Suprapubic skin (tissue), 4 donors: Measurements from ENCODE around the gene PIKFYVE.

Experiments
- CTCF ChIP-seq, 2 donors: fragments of 200-600 bp in 1 of 2; fragments of 450-650 bp in 1 of 2; sonication (generic) in 1 of 2; IDR thresholded peaks; one replicate each; pipeline ENCODE4 v1.5.1; 2016 to 2019; ENCODE audit warnings: antibody characterized with exemption in 2 of 2, mild to moderate bottlenecking in 1 of 2, moderate library complexity in 1 of 2
- EP300 ChIP-seq: sonication (generic); formaldehyde crosslinking; IDR thresholded peaks from one replicate; pipeline ENCODE4 v1.6.1; 2017; ENCODE audit warnings: antibody characterized with exemption
- POLR2A ChIP-seq, 2 donors: fragments of 450-650 bp; IDR thresholded peaks; one replicate each; pipeline ENCODE4 v1.6.1; 2017; ENCODE audit warnings: antibody characterized with exemption in 2 of 2, mild to moderate bottlenecking in 2 of 2, moderate library complexity in 2 of 2
- POLR2AphosphoS5 ChIP-seq, 3 donors: sonication (generic); formaldehyde crosslinking; IDR thresholded peaks; one replicate each; pipeline ENCODE4 v1.6.1; 2017; ENCODE audit warnings: antibody characterized with exemption in 3 of 3

GRCh38 chr2:208265801-208266552, at the start of gene PIKFYVE:
- peak in 1 of 2 donors; percentile 57 for TF ChIP-seq POLR2A (IDR thresholded peaks at IDR 0.05)
- TF ChIP-seq CTCF (IDR thresholded peaks at IDR 0.05) = no peak
- TF ChIP-seq POLR2AphosphoS5 (IDR thresholded peaks at IDR 0.05) = peak in 1 of 3 donors; percentile 36
- peak; percentile 62 for TF ChIP-seq EP300
